Omental fat pad (tissue), 4 donors: ENCODE results near the gene SIMC1. TPM values are rescaled to one million over a fixed set of nuclear protein-coding genes. Genes with fewer than 3 reads are reported as not detected.
A peak's percentile ranks its signal among the peaks of the same experiment; 100 is the strongest.

Experiments used
- ATAC-seq: fragments of 150-250 bp; one replicate; pipeline ENCODE4 v1.9.1; 2016; ENCODE audit warnings: mild to moderate bottlenecking, moderate library complexity; ENCODE audit not compliant: low FRiP score
- DNase-seq: peaks from one replicate; pipeline ENCODE4 v3.0.0-alpha.2; 2019; ENCODE audit warnings: low spot score
- total RNA-seq, 4 donors: library from RNA; depleted of rRNA; stranded (reverse); fragments of >200 nt; gene quantifications; one replicate each; pipeline ENCODE4 v1.1.0, GENCODE V29; 2016
- TF ChIP-seq, protein P1 (sequence below), 3 donors: fragments of 450-650 bp; IDR thresholded peaks; one replicate each; pipeline ENCODE4 v1.5.1; 2016 to 2017; ENCODE audit warnings: antibody characterized with exemption in 3 of 3, mild to moderate bottlenecking in 3 of 3, moderate library complexity in 2 of 3

Gene SIMC1
- total RNA-seq, 4 donors from 2014 or later: 8.3 to 18.0 (median 10.7) TPM

DNA sequence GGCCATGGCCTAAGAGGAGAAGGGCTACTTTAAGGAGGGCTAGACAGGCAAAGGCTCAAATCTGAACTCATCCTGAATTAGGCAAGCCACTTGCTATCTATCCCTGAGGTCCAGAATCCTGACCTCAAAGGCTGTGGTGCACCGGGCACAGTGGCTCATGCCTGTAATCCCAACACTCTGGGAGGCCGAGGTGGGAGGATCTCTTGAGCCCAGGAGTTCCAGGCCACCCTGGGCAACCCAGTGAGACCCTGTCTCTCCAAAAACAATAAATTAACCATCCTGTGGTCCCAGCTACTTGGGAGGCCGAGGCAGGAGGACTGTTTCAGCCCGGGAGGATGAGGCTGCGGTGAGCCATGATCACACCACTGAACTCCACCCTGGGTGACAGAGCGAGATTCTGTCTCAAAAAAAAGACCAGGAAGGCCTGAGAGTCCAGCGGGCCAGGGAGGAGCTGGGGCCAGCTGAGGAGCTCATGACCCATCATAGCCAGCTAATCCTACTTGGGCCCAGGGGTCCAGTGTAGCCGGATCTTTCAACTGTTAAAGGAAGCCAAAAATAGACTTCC lies 146.2 kb downstream of the SIMC1 start:
- TF ChIP-seq, protein P1, sequence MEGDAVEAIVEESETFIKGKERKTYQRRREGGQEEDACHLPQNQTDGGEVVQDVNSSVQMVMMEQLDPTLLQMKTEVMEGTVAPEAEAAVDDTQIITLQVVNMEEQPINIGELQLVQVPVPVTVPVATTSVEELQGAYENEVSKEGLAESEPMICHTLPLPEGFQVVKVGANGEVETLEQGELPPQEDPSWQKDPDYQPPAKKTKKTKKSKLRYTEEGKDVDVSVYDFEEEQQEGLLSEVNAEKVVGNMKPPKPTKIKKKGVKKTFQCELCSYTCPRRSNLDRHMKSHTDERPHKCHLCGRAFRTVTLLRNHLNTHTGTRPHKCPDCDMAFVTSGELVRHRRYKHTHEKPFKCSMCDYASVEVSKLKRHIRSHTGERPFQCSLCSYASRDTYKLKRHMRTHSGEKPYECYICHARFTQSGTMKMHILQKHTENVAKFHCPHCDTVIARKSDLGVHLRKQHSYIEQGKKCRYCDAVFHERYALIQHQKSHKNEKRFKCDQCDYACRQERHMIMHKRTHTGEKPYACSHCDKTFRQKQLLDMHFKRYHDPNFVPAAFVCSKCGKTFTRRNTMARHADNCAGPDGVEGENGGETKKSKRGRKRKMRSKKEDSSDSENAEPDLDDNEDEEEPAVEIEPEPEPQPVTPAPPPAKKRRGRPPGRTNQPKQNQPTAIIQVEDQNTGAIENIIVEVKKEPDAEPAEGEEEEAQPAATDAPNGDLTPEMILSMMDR (IDR thresholded peaks at IDR 0.05): no peak
- ATAC-seq: no peak
- DNase-seq: no peak

DNA sequence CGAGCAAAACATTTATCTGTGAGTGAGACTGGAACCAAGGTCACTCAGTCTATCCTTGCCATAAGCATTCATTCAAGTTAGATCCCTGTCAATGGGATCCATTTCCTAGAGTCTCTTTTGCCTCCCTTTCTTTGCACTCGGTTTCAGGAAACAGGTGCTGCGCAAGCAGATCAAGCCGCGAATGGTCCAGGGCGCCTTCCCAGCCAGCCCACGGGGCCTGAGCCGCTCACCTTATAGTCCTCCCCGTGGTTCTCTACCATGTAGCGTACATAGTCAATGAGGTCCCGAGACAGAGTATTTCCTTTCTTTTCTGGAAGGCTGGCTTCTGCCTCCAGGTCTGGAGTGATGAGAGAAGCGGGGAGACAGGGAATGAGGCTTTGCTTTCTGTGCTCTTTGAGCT lies 146.8 kb downstream of the SIMC1 start:
- DNase-seq (no peak), ATAC-seq (no peak)
- TF ChIP-seq, protein P1 (IDR thresholded peaks at IDR 0.05): no peak

DNA sequence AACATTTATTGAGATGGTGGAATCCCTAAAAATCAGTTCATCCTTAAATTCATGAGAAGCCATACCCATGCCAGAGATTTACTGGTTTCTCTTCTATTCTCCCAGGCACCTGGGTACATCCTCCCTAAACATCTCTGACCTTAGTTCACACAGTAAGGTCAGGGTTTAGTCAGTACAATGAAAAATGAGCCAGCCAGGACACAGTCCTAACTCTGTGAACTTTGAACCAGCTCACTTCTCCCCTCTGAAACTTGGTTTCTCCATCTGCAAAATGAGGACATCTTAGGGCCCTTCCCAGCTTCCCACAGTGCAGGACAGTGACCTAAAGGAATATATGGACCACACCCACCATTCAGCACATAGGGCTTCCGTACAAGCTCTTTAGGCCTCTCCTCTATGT lies 148.3 kb downstream of the SIMC1 start:
- ATAC-seq: no peak
- TF ChIP-seq, protein P1 (IDR thresholded peaks at IDR 0.05): no peak
- no peak for DNase-seq

DNA sequence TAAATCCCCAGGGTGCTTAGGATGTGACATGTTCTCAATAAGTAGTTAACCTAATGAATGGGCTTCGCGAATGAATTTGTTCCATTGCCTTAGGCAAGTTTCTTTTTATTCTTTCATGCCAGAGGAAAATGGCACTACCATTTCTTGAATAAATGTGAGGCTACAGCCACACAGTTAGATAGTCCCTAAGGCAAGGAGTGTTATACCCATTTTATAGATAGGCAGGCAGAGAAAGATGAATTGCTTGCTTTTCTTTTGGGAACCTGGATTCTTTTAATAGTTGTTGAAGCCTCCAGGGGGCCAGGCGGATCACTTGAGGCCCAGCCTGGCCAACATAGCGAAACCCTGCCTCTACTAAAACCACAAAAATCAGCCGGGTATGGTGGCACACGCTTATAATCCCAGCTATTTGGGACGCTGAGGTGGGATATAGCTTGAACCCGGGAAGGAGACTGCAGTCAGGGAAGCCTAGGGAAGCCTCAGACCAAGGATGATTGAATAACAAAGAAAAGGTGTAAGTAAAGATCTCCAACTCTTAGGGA lies 149.2 kb downstream of the SIMC1 start:
- TF ChIP-seq, protein P1 (IDR thresholded peaks at IDR 0.05): no peak
- ATAC-seq (no peak), DNase-seq (no peak)

DNA sequence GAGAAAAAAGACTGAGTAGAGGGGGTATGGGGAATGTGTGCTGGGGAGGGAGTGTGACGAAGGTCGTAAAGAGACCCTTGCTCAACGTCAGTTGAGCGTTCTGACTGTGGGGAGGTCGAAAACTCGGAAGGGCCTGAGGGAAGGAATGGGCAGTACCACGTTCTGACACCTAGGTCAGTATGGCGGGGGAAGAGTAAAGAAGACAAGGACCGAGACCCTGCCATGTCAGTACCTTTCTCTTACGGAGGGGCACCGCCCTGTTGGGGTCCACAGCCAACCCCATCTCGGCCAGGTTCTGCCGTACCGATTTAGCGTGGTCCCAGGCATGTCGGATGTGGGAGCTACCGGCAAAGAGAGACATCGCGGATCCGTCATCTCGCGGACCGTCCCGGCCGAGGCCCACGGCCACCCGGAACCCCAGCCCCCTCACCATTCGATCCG lies 149.8 kb downstream of the SIMC1 start:
- TF ChIP-seq, protein P1 (IDR thresholded peaks at IDR 0.05): no peak
- DNase-seq: no peak
- ATAC-seq: no peak

DNA sequence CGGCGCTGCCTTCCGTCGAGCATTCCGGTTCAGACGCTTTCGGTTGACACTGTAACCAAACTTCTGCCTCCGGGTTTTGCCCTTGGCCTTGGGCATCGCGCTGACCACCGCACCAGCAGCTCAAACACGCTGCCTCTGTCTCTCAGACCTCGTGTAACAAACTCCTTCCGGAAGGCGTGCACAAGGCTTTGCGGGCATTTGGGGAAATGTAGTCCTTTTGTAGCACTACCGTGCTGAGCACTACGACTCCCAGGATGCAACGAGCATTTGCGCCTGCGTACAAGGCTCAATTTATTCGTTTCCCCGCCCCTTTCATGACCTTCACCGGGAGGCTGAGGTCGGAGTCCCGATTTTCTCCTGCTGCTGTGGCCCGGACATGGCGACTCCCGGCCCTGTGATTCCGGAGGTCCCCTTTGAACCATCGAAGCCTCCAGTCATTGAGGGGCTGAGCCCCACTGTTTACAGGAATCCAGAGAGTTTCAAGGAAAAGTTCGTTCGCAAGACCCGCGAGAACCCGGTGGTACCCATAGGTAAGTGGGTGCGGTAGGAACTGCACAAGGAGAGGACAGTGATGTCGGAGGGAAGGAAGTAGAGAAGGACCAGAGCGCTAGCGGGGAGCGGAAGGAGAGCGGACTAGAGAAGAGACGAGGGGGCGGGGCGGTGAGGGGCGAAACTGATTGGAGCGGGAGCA lies 150.4 kb downstream of the SIMC1 start, which contains the start of the genes HIGD2A and NOP16:
TSS of gene HIGD2A (plus strand) at position 308 of the 691 bp plus-strand sequence. CDS start at position 377, 69 bp downstream.
TSS of gene NOP16 (minus strand) at position 155 of the 691 bp plus-strand sequence. CDS start at position 96, 59 bp downstream.
- peak; percentile 95 for DNase-seq
- TF ChIP-seq, protein P1 (IDR thresholded peaks at IDR 0.05): no peak
- peak; percentile 98 for ATAC-seq
